GM18520 (cell line): ENCODE results near the gene CAT.

ENCODE experiments used
- ATAC-seq: cut with Tn5 transposase; IDR thresholded peaks from one replicate; pipeline ENCODE4 v1.9.1; 2021; ENCODE audit not compliant: unreplicated experiment

The CAT gene

GRCh38 chr11:34519595-34520235, 81.0 kb downstream of the CAT start:
- ATAC-seq: no peak

DNA sequence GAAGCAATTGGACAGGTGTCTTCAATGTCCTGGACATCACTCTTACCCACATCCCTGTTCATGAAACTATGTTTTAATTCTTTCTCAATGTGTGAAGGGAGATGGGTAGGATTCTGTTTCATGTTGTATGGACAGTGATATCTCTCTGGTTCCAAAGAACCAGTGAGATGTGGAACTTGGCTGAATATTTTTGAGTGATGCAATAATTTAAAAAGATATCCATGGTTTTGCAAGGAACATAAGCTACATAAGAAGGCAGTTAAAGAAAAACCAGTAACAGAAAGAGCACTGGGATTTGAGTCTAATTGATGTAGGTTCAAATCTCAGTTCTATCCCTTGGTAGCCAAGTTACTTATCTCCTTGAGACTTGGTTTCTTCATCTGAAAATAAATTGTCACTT, 82.5 kb downstream of the CAT start:
- ATAC-seq: no peak
